Epithelial cell of esophagus (primary cell): ENCODE results near the gene CS.
"Not testable (repeated sequence)": the region's sequence is repeated elsewhere in the genome, so short reads cannot be mapped to it uniquely, and the experiment has no call there.

Source experiments
- DNase-seq: peaks from one replicate; pipeline ENCODE4 v3.0.0; 2010; ENCODE audit warnings: low read depth
- H3K4me3 ChIP-seq: 2 replicates; pipeline ENCODE4 v1.5.1; 2011; ENCODE audit warnings: mild to moderate bottlenecking, low read length, control low read depth
- CTCF ChIP-seq: IDR thresholded peaks from 2 replicates; pipeline ENCODE4 v1.5.1; 2011; ENCODE audit warnings: low read depth, mild to moderate bottlenecking, low read length, control low read depth, inconsistent platforms; ENCODE audit not compliant: insufficient read depth; ENCODE audit errors: missing control alignments

Gene CS

GRCh38 chr12:56330936-56331490 lies 30.9 kb upstream of the CS start:
- H3K4me3 ChIP-seq: no peak overlapping the region
- TF ChIP-seq CTCF: no peak
- peak; percentile 62 for DNase-seq

- peak; percentile 13 for DNase-seq
- no peak overlapping the region for H3K4me3 ChIP-seq
- TF ChIP-seq CTCF: no peak
These were observed 26.4 kb upstream of the CS start for GRCh38 chr12:56326533-56326932.

- no peak for TF ChIP-seq CTCF
- H3K4me3 ChIP-seq: no peak overlapping the region
- DNase-seq: no peak
These were observed 26.0 kb upstream of the CS start for GRCh38 chr12:56326126-56326525.

GRCh38 chr12:56324206-56324605 lies 24.1 kb upstream of the CS start:
- no peak for TF ChIP-seq CTCF
- no peak for DNase-seq
- H3K4me3 ChIP-seq: no peak overlapping the region

- not testable (repeated sequence) for H3K4me3 ChIP-seq, DNase-seq
These were observed 21.5 kb upstream of the CS start for GRCh38 chr12:56321610-56322009.

GRCh38 chr12:56321027-56321426 lies 20.9 kb upstream of the CS start:
- DNase-seq: peak; percentile 49
- no peak for TF ChIP-seq CTCF

GRCh38 chr12:56317675-56318074 lies 17.5 kb upstream of the CS start:
- H3K4me3 ChIP-seq: no peak overlapping the region
- TF ChIP-seq CTCF: no peak
- DNase-seq: no peak

More at GRCh38 chr12:56321027-56321426, 20.9 kb upstream of the CS start:
- no peak overlapping the region for H3K4me3 ChIP-seq
